ENCODE measurements around the gene PUDP. TPM values are rescaled to one million over a fixed set of nuclear protein-coding genes. Genes with fewer than 3 reads are reported as not detected.

The PUDP gene
- total RNA-seq, 2 experiments from 2014 or later: 16.6 to 18.4 TPM

DNA sequence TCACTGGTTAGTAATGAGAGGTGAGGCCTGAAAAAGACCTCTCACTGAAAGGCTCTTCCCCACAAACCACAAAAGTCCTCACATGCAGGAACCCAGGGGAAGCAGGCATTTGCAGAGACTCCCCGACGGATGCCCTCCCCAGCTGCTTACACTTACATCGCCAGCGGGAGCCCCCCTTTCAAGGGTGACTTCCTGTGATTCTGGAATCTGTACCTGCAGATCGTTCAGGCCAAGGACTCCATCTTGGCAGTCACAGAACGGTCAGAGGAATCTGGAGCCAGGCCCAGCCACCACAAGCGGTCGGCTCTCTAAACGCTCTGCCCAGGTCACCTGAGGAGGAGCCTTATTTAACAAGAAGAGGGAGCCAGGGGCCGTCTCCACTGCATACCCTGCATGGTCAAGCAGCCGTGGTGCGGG is 71.7 kb downstream of the PUDP start:
- Mint-ChIP-seq H3K27me3 (no peaks in the 10 kb centered on the region), H3K36me3 (ENCODE audit: low read depth) (peaks cover 4% of the 10 kb centered on the region), H3K27ac (no peak overlapping the region), H3K4me3 (no peak overlapping the region), H3K4me1 (ENCODE audit: low read depth) (peaks cover 13% of the 10 kb centered on the region), H3K9me3 (no peaks in the 10 kb centered on the region)
- DNase-seq (no peak), ATAC-seq (no peak)
- ChIA-PET CTCF (interaction anchor here (1.1 to 1.4 kb wide), 2 partner anchors 12 to 68 kb away, joined by 3 to 5 read pairs; no protein-coding TSS in a partner anchor), POLR2A (interaction anchor here (0.6 kb wide), 1 partner anchor 13 kb away, joined by 3 read pairs; no protein-coding TSS in a partner anchor)
- intact Hi-C loops (cut with micrococcal nuclease): no loop called here
- TF ChIP-seq, protein P1, sequence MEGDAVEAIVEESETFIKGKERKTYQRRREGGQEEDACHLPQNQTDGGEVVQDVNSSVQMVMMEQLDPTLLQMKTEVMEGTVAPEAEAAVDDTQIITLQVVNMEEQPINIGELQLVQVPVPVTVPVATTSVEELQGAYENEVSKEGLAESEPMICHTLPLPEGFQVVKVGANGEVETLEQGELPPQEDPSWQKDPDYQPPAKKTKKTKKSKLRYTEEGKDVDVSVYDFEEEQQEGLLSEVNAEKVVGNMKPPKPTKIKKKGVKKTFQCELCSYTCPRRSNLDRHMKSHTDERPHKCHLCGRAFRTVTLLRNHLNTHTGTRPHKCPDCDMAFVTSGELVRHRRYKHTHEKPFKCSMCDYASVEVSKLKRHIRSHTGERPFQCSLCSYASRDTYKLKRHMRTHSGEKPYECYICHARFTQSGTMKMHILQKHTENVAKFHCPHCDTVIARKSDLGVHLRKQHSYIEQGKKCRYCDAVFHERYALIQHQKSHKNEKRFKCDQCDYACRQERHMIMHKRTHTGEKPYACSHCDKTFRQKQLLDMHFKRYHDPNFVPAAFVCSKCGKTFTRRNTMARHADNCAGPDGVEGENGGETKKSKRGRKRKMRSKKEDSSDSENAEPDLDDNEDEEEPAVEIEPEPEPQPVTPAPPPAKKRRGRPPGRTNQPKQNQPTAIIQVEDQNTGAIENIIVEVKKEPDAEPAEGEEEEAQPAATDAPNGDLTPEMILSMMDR (IDR thresholded peaks at IDR 0.05): no peak

GRCh38 chrX:7074908-7075204 is 73.1 kb downstream of the PUDP start:
- Mint-ChIP-seq H3K4me3 (no peak overlapping the region), H3K36me3 (ENCODE audit: low read depth) (peaks cover 4% of the 10 kb centered on the region), H3K9me3 (no peaks in the 10 kb centered on the region), H3K4me1 (ENCODE audit: low read depth) (peaks cover 15% of the 10 kb centered on the region), H3K27me3 (no peaks in the 10 kb centered on the region), H3K27ac (no peak overlapping the region)
- TF ChIP-seq, protein P1 (IDR thresholded peaks at IDR 0.05): no peak
- CTCF ChIA-PET: interaction anchor here (1.4 kb wide), 1 partner anchor 10 kb away, joined by 5 read pairs; no protein-coding TSS in a partner anchor
- no peak for DNase-seq
- intact Hi-C loops (cut with micrococcal nuclease): no loop called here
- POLR2A ChIA-PET: no interaction called here
- ATAC-seq: no peak

DNA sequence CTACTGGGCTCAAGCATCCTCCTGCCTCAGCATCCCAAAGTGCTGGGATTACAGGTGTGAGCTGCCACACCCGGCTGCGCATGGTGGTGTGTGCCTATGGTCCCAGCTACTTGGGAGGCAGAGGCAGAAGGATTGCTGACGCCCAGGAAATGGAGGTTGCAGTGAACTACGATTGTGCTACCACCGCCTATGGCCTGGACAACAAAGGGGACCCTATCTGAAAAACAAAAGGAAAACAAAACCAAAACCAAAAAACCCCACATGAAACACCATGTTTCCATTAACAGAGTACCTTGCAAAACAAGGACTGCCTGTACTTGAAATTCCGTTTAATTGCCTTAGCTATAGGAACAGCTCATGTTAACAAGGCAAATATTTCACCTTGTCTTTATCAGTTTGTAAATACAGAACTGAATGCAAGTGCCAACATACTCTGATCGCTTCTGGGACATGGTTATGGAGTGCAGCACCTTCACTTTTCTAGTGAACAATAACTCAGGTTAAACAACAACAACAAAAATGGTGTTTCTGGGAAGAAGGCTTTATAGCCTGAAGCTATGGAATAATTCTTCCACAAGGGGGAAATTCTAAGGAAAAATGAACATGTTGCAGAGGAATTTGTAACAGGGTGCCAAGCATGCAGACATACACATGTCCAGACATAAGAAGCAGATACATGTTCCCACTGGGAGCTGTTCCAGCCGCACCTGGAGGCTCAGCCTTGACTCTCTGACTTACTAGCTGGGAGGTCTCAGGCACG is 73.6 kb downstream of the PUDP start:
- peaks cover 20% of the 10 kb centered on the region for H3K4me1 Mint-ChIP-seq (ENCODE audit: low read depth)
- H3K4me3 Mint-ChIP-seq: no peak overlapping the region
- peaks cover 4% of the 10 kb centered on the region for H3K36me3 Mint-ChIP-seq (ENCODE audit: low read depth)
- ATAC-seq (peak; percentile 30), DNase-seq (no peak)
- H3K9me3 Mint-ChIP-seq: no peaks in the 10 kb centered on the region
- H3K27ac Mint-ChIP-seq: no peak overlapping the region
- ChIA-PET CTCF (no interaction called here), POLR2A (no interaction called here)
- TF ChIP-seq, protein P1 (IDR thresholded peaks at IDR 0.05): no peak
- intact Hi-C loops (cut with micrococcal nuclease): no loop called here
- no peaks in the 10 kb centered on the region for H3K27me3 Mint-ChIP-seq

DNA sequence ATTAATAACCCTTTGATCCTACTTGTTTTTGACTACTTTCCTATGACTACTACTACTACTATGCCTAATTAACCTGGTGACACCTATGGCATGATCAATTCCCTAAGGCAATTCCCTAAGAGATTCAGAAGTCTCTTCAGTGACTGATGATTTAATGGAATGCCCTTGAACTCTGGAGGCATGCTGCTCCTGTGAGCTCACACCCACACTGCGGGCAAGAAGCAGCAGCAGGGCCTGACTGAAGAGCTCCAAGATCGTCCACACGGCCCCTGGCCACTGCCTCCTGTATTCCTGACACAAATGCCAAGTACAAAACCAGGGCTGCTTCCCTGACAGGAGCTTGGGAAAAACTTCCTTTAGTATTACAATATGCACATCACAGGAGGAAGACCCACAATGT is 74.6 kb downstream of the PUDP start:
- intact Hi-C loops (cut with micrococcal nuclease): no loop called here
- ATAC-seq: no peak
- DNase-seq: no peak
- ChIA-PET CTCF (no interaction called here), POLR2A (no interaction called here)
- Mint-ChIP-seq H3K27me3 (no peaks in the 10 kb centered on the region), H3K27ac (no peak overlapping the region), H3K36me3 (ENCODE audit: low read depth) (peaks cover 4% of the 10 kb centered on the region), H3K9me3 (no peaks in the 10 kb centered on the region), H3K4me3 (no peak overlapping the region), H3K4me1 (ENCODE audit: low read depth) (peaks cover 29% of the 10 kb centered on the region)
- TF ChIP-seq, protein P1 (IDR thresholded peaks at IDR 0.05): no peak

- TF ChIP-seq, protein P1 (IDR thresholded peaks at IDR 0.05): no peak
These were observed 75.1 kb downstream of the PUDP start for GRCh38 chrX:7072856-7073255.

More at GRCh38 chrX:7072856-7073255, 75.1 kb downstream of the PUDP start:
- H3K27me3 Mint-ChIP-seq: no peaks in the 10 kb centered on the region
- H3K9me3 Mint-ChIP-seq: no peaks in the 10 kb centered on the region
- peaks cover 4% of the 10 kb centered on the region for H3K36me3 Mint-ChIP-seq (ENCODE audit: low read depth)
- no peak overlapping the region for H3K27ac Mint-ChIP-seq
- no peak for ATAC-seq
- peaks cover 31% of the 10 kb centered on the region for H3K4me1 Mint-ChIP-seq (ENCODE audit: low read depth)
- no peak overlapping the region for H3K4me3 Mint-ChIP-seq
- no peak for DNase-seq
- ChIA-PET POLR2A (no interaction called here), CTCF (no interaction called here)
- intact Hi-C loops (cut with micrococcal nuclease): no loop called here
